ENCODE data around the gene HOXB8. TPM values are rescaled to one million over a fixed set of nuclear protein-coding genes. Genes with fewer than 3 reads are reported as not detected.

Gene HOXB8
- total RNA-seq, 1 experiment from 2014 or later, result 45.9 TPM

- no TSS peak for BruUV-seq (replicated peaks)
- intact Hi-C loops (cut with micrococcal nuclease; ENCODE audit: unreplicated experiment) (loop anchor here (5.0 kb wide), 1 partner anchor 940 kb away; no protein-coding TSS in a partner anchor), in situ Hi-C loops (cut with HindIII; ENCODE audit: low pct_unique_long_range_greater_than_20kb, low sequenced_read_pairs) (no loop called here)
- ChIA-PET CTCF (no interaction called here), POLR2A (interaction anchor here (0.5 to 2.8 kb wide), 8 partner anchors 8 to 651 kb away, joined by 3 to 8 read pairs (median 4); partner anchors contain the start of gene HOXB8)
- TF ChIP-seq POLR2AphosphoS5 (IDR thresholded peaks at IDR 0.05; ENCODE audit: low read depth, low read length) (no peak), CTCF (IDR thresholded peaks at IDR 0.05) (no peak), REST (IDR thresholded peaks at IDR 0.05; ENCODE audit: insufficient read depth in 1 of 2, low read depth in 2 of 2, low read length in 1 of 2) (no peak), SIN3A (IDR thresholded peaks at IDR 0.05; ENCODE audit: borderline replicate concordance, insufficient read depth, low read depth, low read length) (no peak), TCF7L2 (IDR thresholded peaks at IDR 0.05; ENCODE audit: low read depth, low read length) (no peak)
- Histone ChIP-seq H3K36me3 (ENCODE audit: control insufficient read depth, insufficient read depth, low read length) (peaks cover 2% of the 10 kb centered on the region), H3K4me3 (ENCODE audit: low read depth in 2 of 2, low read length in 2 of 2) (peak overlapping the region in 1 of 2 experiments; percentile 99; a peak in 2 of 4 replicates), H3K4me1 (ENCODE audit: control insufficient read depth, insufficient read depth, low read length) (peaks cover 57% of the 10 kb centered on the region), H3K9me3 (ENCODE audit: control insufficient read depth, insufficient read depth, low read depth, low read length) (no peaks in the 10 kb centered on the region), H3K27ac (ENCODE audit: low read length) (peak overlapping the region; percentile 99), H3K27me3 (ENCODE audit: control insufficient read depth, insufficient read depth, low read length) (no peaks in the 10 kb centered on the region)
- DNase-seq (ENCODE audit: low read depth, low spot score), result no peak
- no peak for ATAC-seq
These were observed 8.0 kb downstream of the HOXB8 start for GRCh38 chr17:48606892-48607614.

- ATAC-seq (no peak), DNase-seq (ENCODE audit: low read depth, low spot score) (no peak)
- CTCF ChIA-PET, result no interaction called here
- H3K27me3 ChIP-seq (ENCODE audit: control insufficient read depth, insufficient read depth, low read length), result no peaks in the 10 kb centered on the region
- peak overlapping the region; percentile 70 to 99 for H3K4me3 ChIP-seq (ENCODE audit: low read depth in 2 of 2, low read length in 2 of 2)
- TF ChIP-seq POLR2AphosphoS5 (IDR thresholded peaks at IDR 0.05; ENCODE audit: low read depth, low read length), result no peak
- 0 out of 2 replicates have a peak, but pooled peaks have one; percentile 32 for TF ChIP-seq SIN3A (IDR thresholded peaks at IDR 0.05; ENCODE audit: borderline replicate concordance, insufficient read depth, low read depth, low read length)
- intact Hi-C loops (cut with micrococcal nuclease; ENCODE audit: unreplicated experiment) (loop anchor here (5.0 kb wide), 1 partner anchor 941 kb away; no protein-coding TSS in a partner anchor), in situ Hi-C loops (cut with HindIII; ENCODE audit: low pct_unique_long_range_greater_than_20kb, low sequenced_read_pairs) (no loop called here)
- BruUV-seq (replicated peaks), result no TSS peak
- peaks cover 2% of the 10 kb centered on the region for H3K36me3 ChIP-seq (ENCODE audit: control insufficient read depth, insufficient read depth, low read length)
- peaks cover 56% of the 10 kb centered on the region for H3K4me1 ChIP-seq (ENCODE audit: control insufficient read depth, insufficient read depth, low read length)
- H3K9me3 ChIP-seq (ENCODE audit: control insufficient read depth, insufficient read depth, low read depth, low read length), result no peaks in the 10 kb centered on the region
- POLR2A ChIA-PET, result interaction anchor here (0.5 to 2.8 kb wide), 6 partner anchors 9 to 650 kb away, joined by 3 to 8 read pairs (median 4); partner anchors contain the start of gene HOXB8
- H3K27ac ChIP-seq (ENCODE audit: low read length), result peak overlapping the region; percentile 99
These were observed 8.9 kb downstream of the HOXB8 start for GRCh38 chr17:48605991-48606891.
